Muscle of leg (tissue), 11 donors: ENCODE data around the gene BCAS3. TPM values are rescaled to one million over a fixed set of nuclear protein-coding genes. Genes with fewer than 3 reads are reported as not detected.

Experiments
- DNase-seq: peaks from one replicate; pipeline ENCODE4 v3.0.0; 2013
- H3K27ac ChIP-seq: one replicate; pipeline ENCODE4 v1.5.1; 2013; ENCODE audit warnings: mild to moderate bottlenecking, low read length, control low read depth
- H3K27me3 ChIP-seq: one replicate; pipeline ENCODE4 v1.6.1; 2013; ENCODE audit warnings: low read length; ENCODE audit not compliant: control insufficient read depth, insufficient read depth
- H3K36me3 ChIP-seq: one replicate; pipeline ENCODE4 v1.6.1; 2013; ENCODE audit warnings: low read length; ENCODE audit not compliant: control insufficient read depth, insufficient read depth
- H3K4me1 ChIP-seq: one replicate; pipeline ENCODE4 v1.6.1; 2013; ENCODE audit warnings: low read length; ENCODE audit not compliant: control insufficient read depth, insufficient read depth
- H3K4me3 ChIP-seq: one replicate; pipeline ENCODE4 v1.5.1; 2013; ENCODE audit warnings: low read length, control low read depth
- H3K9me3 ChIP-seq: replicated peaks from 2 replicates; pipeline ENCODE4 v1.6.1; 2013; ENCODE audit warnings: low read depth, low read length; ENCODE audit not compliant: control insufficient read depth
- WGBS: methylation state at CpG from one replicate; pipeline ENCODE4 v1.1.5; 2013; ENCODE audit warnings: missing lambda C conversion rate; ENCODE audit not compliant: insufficient coverage; 5-methylcytosine and 5-hydroxymethylcytosine counted together
- polyA plus RNA-seq, 8 donors: library from polyadenylated mRNA; unstranded; fragments of 120-200 nt; gene quantifications; one replicate each; pipeline versions ENCODE4 v1.2.1 to v1.2.3, GENCODE V29; 2013; ENCODE audit warnings: inconsistent platforms in 1 of 8, low replicate concordance in 1 of 8; ENCODE audit not compliant: insufficient read length in 8 of 8, insufficient read depth in 1 of 8
- total RNA-seq: library from RNA; stranded (reverse); fragments of 120-200 nt; gene quantifications from one replicate; pipeline ENCODE4 v1.2.4, GENCODE V29; 2013

BCAS3 gene
- total and polyA plus RNA-seq, 9 donors, result 7.6 to 15.8 (median 9.5) TPM

DNA sequence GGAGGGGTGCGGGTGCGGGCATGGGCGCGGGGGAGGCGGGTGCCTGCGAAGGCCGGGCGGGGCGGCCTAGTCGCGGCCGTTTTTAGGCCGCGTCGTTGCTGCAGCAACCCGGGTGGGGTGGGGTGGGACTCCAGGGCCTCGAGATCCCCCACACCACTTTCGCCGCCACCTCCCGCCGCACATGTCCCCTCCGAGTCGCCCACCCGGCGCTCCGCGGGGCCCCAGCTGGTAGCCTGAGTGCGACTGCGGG lies 733.3 kb downstream of the BCAS3 start:
- Histone ChIP-seq H3K4me1 (peaks cover 52% of the 10 kb centered on the region), H3K4me3 (peak overlapping the region; percentile 57), H3K9me3 (no peaks in the 10 kb centered on the region), H3K27ac (peak overlapping the region; percentile 93), H3K36me3 (peaks cover 4% of the 10 kb centered on the region), H3K27me3 (peaks cover 72% of the 10 kb centered on the region)
- WGBS, result 2% methylated on average over 10 of the region's 29 CpGs
- no peak for DNase-seq

- H3K27me3 ChIP-seq, result peaks cover 67% of the 10 kb centered on the region
- DNase-seq, result peak; percentile 81
- no peaks in the 10 kb centered on the region for H3K9me3 ChIP-seq
- peak overlapping the region; percentile 93 for H3K27ac ChIP-seq
- peak overlapping the region; percentile 57 for H3K4me3 ChIP-seq
- no peaks in the 10 kb centered on the region for H3K36me3 ChIP-seq
- H3K4me1 ChIP-seq, result peaks cover 55% of the 10 kb centered on the region
- WGBS, result 2% methylated on average over 61 of the region's 75 CpGs
These were observed 733.9 kb downstream of the BCAS3 start for GRCh38 chr17:61411261-61412142.

DNA sequence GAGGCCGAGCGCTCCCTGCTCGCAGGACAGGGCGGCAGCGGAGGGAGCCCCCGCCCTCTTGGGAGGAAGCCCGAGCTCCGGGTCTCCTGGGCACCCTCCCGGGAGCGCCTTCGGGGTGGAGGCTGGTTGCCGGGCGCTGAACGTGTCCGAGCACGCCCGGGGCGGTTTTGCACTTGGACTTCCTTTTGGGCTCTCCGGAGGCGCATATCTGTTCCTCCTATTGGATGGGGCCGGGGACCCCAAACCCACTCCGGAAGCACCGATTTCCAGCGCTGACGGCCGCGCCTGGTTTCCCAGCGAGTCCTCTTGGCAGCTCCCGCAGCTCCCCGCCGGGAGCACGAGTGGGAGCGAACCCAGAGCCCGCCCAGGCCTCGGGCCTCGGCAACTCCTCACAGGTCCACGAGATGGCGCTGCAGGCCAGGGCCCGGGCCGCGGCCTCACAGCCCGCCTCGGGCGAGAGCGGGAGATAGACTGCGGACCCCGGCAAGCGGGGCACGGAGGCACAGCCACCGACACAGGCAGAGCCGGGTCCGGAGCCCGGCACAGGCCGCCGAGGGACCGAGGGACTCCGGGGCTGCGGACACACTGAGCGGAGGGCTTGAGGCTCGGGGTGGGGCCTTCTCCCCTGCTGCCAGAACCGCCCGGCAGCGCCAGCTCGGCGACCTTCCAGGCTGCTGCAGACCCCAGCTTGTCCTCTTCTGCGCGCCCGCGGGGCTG lies 734.6 kb downstream of the BCAS3 start:
- Histone ChIP-seq H3K4me3 (peak overlapping the region; percentile 57), H3K36me3 (no peaks in the 10 kb centered on the region), H3K9me3 (no peaks in the 10 kb centered on the region), H3K4me1 (peaks cover 63% of the 10 kb centered on the region), H3K27me3 (peaks cover 60% of the 10 kb centered on the region), H3K27ac (peak overlapping the region; percentile 93)
- DNase-seq, result peak; percentile 94
- WGBS, result under 1% methylated on average over 69 of the region's 69 CpGs

- peaks cover 64% of the 10 kb centered on the region for H3K4me1 ChIP-seq
- peaks cover 55% of the 10 kb centered on the region for H3K27me3 ChIP-seq
- peak; percentile 50 for DNase-seq
These were observed 735.4 kb downstream of the BCAS3 start for GRCh38 chr17:61412860-61413660.

DNA sequence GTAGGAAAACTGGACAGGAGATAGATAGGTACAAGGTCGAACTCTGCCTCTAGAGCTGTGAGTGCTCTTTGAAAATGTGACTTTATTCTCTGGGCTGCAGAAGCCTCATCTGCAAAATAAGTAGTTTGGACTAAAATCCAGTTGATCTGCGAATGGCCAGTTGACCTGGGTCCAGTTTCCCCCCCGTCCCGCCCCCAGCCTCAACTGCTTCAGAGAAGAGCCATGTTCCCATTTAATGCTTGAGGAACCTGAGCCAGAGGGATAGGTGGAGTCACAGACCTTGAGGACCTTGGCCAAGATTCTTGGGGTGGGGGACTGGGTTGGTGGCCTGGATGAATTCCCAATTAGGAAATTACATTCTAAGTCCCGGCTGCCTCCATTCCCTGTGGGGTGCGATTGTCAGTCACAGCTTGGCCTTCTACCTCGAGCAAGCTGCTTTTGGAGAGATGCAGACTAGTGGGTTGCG lies 736.0 kb downstream of the BCAS3 start:
- Histone ChIP-seq H3K36me3 (no peaks in the 10 kb centered on the region), H3K27me3 (peaks cover 48% of the 10 kb centered on the region), H3K4me3 (peak overlapping the region; percentile 57), H3K4me1 (peaks cover 62% of the 10 kb centered on the region), H3K27ac (no peak overlapping the region), H3K9me3 (no peaks in the 10 kb centered on the region)
- DNase-seq, result peak; percentile 23
- WGBS, result 82% methylated on average over 6 of the region's 8 CpGs

More at GRCh38 chr17:61412860-61413660, 735.4 kb downstream of the BCAS3 start:
- WGBS, result 3% methylated on average over 18 of the region's 38 CpGs
- Histone ChIP-seq H3K27ac (peak overlapping the region; percentile 72), H3K36me3 (no peaks in the 10 kb centered on the region), H3K9me3 (no peaks in the 10 kb centered on the region), H3K4me3 (peak overlapping the region; percentile 57)

DNA sequence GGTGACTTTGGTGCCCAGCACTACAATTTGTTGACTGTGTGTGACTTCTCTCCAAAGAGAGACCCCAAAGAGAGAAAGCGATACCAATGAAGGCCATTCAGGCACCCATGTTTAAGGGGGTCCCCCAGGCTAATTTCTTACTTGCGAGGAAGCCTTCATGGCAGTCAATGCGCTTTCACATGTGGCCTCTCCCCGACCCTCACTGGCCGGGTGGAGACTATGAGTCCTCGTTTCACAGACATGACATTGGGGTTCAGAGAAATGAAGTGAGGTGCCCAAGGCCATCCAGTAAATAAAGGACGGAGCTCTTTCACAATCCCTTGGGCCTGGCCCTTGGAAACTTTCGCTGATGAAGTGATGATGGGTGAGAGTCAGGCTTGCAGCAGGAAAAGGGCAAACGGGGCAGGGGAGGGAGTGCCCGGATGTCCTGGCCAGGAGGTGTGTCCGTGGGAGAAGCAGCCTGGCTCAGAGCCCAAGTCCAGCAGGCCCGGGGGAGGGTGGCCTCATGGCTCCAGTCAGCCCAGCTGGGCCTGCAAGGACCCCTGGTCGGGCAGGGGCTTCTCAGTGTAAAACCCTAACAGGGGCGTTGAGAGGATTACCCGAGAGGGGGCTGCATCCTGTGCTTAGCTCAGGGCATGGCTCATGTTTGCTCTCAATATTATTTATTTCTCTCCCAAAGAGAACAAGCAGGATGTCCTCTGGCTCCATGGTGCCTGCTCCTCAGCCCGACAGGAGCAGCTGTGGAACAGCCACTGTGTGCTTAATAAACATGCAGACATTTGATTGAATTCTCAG lies 736.7 kb downstream of the BCAS3 start:
- Histone ChIP-seq H3K27me3 (peaks cover 42% of the 10 kb centered on the region), H3K4me3 (no peak overlapping the region)

GRCh38 chr17:61414936-61415251 lies 737.2 kb downstream of the BCAS3 start:
- 83% methylated on average over 5 of the region's 5 CpGs for WGBS
- peaks cover 43% of the 10 kb centered on the region for H3K27me3 ChIP-seq
- no peaks in the 10 kb centered on the region for H3K9me3 ChIP-seq
- DNase-seq, result no peak
- no peak overlapping the region for H3K27ac ChIP-seq
- no peaks in the 10 kb centered on the region for H3K36me3 ChIP-seq
- H3K4me3 ChIP-seq, result no peak overlapping the region
- H3K4me1 ChIP-seq, result peaks cover 60% of the 10 kb centered on the region

More for the DNA sequence above, 736.7 kb downstream of the BCAS3 start:
- Histone ChIP-seq H3K4me1 (peaks cover 60% of the 10 kb centered on the region), H3K36me3 (no peaks in the 10 kb centered on the region), H3K9me3 (no peaks in the 10 kb centered on the region), H3K27ac (no peak overlapping the region)
- WGBS, result 50% methylated on average over 14 of the region's 16 CpGs
- DNase-seq, result peak; percentile 17

- Histone ChIP-seq H3K9me3 (no peaks in the 10 kb centered on the region), H3K36me3 (no peaks in the 10 kb centered on the region), H3K27me3 (peaks cover 39% of the 10 kb centered on the region), H3K4me1 (peaks cover 60% of the 10 kb centered on the region), H3K4me3 (no peak overlapping the region), H3K27ac (no peak overlapping the region)
- DNase-seq, result peak; percentile 12
- WGBS, result no CpG with 5 or more reads among the region's 6 CpGs
These were observed 737.9 kb downstream of the BCAS3 start for GRCh38 chr17:61415374-61416210.

DNA sequence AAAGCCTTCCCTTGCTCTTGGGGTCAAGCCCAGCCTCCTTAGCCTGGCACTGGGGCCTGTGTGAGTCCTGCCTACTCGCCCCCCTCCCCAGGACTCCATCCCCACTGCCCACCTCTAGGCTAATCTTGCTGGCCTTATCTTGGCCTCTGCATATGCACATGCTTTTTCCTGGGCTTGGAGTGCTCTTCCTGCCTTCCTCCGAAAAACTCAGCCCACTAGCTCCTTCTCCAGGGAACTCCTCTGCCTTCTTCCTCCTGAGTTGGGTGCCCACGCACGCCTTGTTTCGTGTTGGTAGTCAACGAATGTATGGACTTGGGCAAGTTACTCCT lies 738.5 kb downstream of the BCAS3 start:
- no peaks in the 10 kb centered on the region for H3K9me3 ChIP-seq
- H3K27ac ChIP-seq, result no peak overlapping the region
- peak; percentile 14 for DNase-seq
- H3K36me3 ChIP-seq, result no peaks in the 10 kb centered on the region
- H3K4me3 ChIP-seq, result peak overlapping the region; percentile 34
- peaks cover 56% of the 10 kb centered on the region for H3K4me1 ChIP-seq
- peaks cover 33% of the 10 kb centered on the region for H3K27me3 ChIP-seq
- 55% methylated on average over 3 of the region's 6 CpGs for WGBS
